ENCODE measurements around the gene FGF23. TPM values are rescaled to one million over a fixed set of nuclear protein-coding genes. Genes with fewer than 3 reads are reported as not detected.

The FGF23 gene
- total RNA-seq, 1 experiment from 2014 or later: not detected

- Histone ChIP-seq H3K4me3 (replicated peaks in 1 of 2; ENCODE audit: low read depth in 1 of 2, low read length in 2 of 2) (no peak overlapping the region), H4K20me1 (ENCODE audit: insufficient read depth) (no peaks in the 10 kb centered on the region), H3K4me2 (ENCODE audit: low read length) (no peak overlapping the region), H3K9ac (ENCODE audit: low read length) (no peak overlapping the region), H2AFZ (ENCODE audit: low read depth, low read length, poor library complexity, severe bottlenecking) (no peak overlapping the region), H3K27ac (ENCODE audit: low read depth, low read length) (no peak overlapping the region), H3K27me3 (ENCODE audit: insufficient read depth, low read length) (peaks cover 10% of the 10 kb centered on the region), H3K79me2 (ENCODE audit: insufficient read depth, low read length) (no peaks in the 10 kb centered on the region), H3K9me3 (ENCODE audit: control insufficient read depth in 1 of 2, insufficient read depth in 1 of 2, low read depth in 1 of 2, low read length in 2 of 2) (no peaks in the 10 kb centered on the region), H3K36me3 (ENCODE audit: control insufficient read depth in 1 of 2, insufficient read depth in 2 of 2, low read length in 2 of 2) (no peaks in the 10 kb centered on the region), H3K9me2 (ENCODE audit: insufficient read depth) (no peaks in the 10 kb centered on the region), H3K4me1 (ENCODE audit: control insufficient read depth in 1 of 2, insufficient read depth in 2 of 2, low read length in 2 of 2) (no peaks in the 10 kb centered on the region)
- BruUV-seq (replicated peaks): no TSS peak
- TF ChIP-seq ZNF274 (IDR thresholded peaks at IDR 0.05; ENCODE audit: low read depth, low read length) (no peak), EZH2 (IDR thresholded peaks at IDR 0.05) (no peak), SIN3A (IDR thresholded peaks at IDR 0.05; ENCODE audit: low read depth) (no peak), POLR2A (IDR thresholded peaks at IDR 0.05; ENCODE audit: borderline replicate concordance, extremely low read depth, insufficient read depth, insufficient read length) (no peak), RAD21 (IDR thresholded peaks at IDR 0.05; ENCODE audit: low read depth) (no peak), JUND (IDR thresholded peaks at IDR 0.05) (no peak), ELF1 (IDR thresholded peaks at IDR 0.05; ENCODE audit: borderline replicate concordance, low read depth) (no peak), EZH2phosphoT487 (IDR thresholded peaks at IDR 0.05; ENCODE audit: borderline replicate concordance) (no peak), EGR1 (IDR thresholded peaks at IDR 0.05; ENCODE audit: low read depth) (no peak), ZFX (IDR thresholded peaks at IDR 0.05) (no peak), CEBPB (IDR thresholded peaks at IDR 0.05; ENCODE audit: low read depth) (no peak), ATF3 (IDR thresholded peaks at IDR 0.05) (no peak), FOSL1 (IDR thresholded peaks at IDR 0.05; ENCODE audit: low read depth) (no peak), SRF (IDR thresholded peaks at IDR 0.05; ENCODE audit: low read depth) (no peak), SP1 (IDR thresholded peaks at IDR 0.05; ENCODE audit: low read depth) (no peak), POLR2AphosphoS5 (IDR thresholded peaks at IDR 0.05; ENCODE audit: low read depth, low read length) (no peak)
- TF ChIP-seq, protein P1, sequence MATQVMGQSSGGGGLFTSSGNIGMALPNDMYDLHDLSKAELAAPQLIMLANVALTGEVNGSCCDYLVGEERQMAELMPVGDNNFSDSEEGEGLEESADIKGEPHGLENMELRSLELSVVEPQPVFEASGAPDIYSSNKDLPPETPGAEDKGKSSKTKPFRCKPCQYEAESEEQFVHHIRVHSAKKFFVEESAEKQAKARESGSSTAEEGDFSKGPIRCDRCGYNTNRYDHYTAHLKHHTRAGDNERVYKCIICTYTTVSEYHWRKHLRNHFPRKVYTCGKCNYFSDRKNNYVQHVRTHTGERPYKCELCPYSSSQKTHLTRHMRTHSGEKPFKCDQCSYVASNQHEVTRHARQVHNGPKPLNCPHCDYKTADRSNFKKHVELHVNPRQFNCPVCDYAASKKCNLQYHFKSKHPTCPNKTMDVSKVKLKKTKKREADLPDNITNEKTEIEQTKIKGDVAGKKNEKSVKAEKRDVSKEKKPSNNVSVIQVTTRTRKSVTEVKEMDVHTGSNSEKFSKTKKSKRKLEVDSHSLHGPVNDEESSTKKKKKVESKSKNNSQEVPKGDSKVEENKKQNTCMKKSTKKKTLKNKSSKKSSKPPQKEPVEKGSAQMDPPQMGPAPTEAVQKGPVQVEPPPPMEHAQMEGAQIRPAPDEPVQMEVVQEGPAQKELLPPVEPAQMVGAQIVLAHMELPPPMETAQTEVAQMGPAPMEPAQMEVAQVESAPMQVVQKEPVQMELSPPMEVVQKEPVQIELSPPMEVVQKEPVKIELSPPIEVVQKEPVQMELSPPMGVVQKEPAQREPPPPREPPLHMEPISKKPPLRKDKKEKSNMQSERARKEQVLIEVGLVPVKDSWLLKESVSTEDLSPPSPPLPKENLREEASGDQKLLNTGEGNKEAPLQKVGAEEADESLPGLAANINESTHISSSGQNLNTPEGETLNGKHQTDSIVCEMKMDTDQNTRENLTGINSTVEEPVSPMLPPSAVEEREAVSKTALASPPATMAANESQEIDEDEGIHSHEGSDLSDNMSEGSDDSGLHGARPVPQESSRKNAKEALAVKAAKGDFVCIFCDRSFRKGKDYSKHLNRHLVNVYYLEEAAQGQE (IDR thresholded peaks at IDR 0.05; ENCODE audit: low read depth): no peak
- TF ChIP-seq, protein P2, sequence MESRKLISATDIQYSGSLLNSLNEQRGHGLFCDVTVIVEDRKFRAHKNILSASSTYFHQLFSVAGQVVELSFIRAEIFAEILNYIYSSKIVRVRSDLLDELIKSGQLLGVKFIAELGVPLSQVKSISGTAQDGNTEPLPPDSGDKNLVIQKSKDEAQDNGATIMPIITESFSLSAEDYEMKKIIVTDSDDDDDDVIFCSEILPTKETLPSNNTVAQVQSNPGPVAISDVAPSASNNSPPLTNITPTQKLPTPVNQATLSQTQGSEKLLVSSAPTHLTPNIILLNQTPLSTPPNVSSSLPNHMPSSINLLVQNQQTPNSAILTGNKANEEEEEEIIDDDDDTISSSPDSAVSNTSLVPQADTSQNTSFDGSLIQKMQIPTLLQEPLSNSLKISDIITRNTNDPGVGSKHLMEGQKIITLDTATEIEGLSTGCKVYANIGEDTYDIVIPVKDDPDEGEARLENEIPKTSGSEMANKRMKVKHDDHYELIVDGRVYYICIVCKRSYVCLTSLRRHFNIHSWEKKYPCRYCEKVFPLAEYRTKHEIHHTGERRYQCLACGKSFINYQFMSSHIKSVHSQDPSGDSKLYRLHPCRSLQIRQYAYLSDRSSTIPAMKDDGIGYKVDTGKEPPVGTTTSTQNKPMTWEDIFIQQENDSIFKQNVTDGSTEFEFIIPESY (IDR thresholded peaks at IDR 0.05; ENCODE audit: extremely low read depth, insufficient replicate concordance, low read length): no peak
- ChIA-PET CTCF (interaction anchor here (0.8 kb wide), 1 partner anchor 105 kb away, joined by 3 read pairs; no protein-coding TSS in a partner anchor), POLR2A (no interaction called here), RAD21 (ENCODE audit: low non-redundant PET in 1 of 2, low total read pairs in 2 of 2, uncharacterized antibody in 2 of 2, unreplicated experiment in 2 of 2) (no interaction called here)
- intact Hi-C loops (cut with micrococcal nuclease): no loop called here
- DNase-seq (ENCODE audit: low read depth, low spot score) (no peak), ATAC-seq (no peak)
These were observed 43.5 kb upstream of the FGF23 start for GRCh38 chr12:4422985-4423384.
